ENCODE measurements around the gene GPAM. TPM values are rescaled to one million over a fixed set of nuclear protein-coding genes. Genes with fewer than 3 reads are reported as not detected.

The GPAM gene
- total RNA-seq = 9.9 and 12.3 TPM in 2 replicates

GRCh38 chr10:112183329-112184051 lies at the start of gene GPAM:
Gene GPAM (minus strand): TSS chr10:112183765. CDS start chr10:112181784, 1,981 bp downstream.

Other genes starting within 250 kb of the GPAM start
- gene TECTB, start 99.6 kb upstream of the GPAM start, total RNA-seq = not detected in 2 replicates
- gene ACSL5, start 190.4 kb upstream of the GPAM start, total RNA-seq = 3.3 and 4.4 TPM in 2 replicates